ENCODE measurements around the gene ADD1. TPM values are rescaled to one million over a fixed set of nuclear protein-coding genes. Genes with fewer than 3 reads are reported as not detected.
"Not testable (repeated sequence)": the region's sequence is repeated elsewhere in the genome, so short reads cannot be mapped to it uniquely, and the experiment has no call there.

The ADD1 gene
- total RNA-seq, 2 experiments from 2014 or later = 261 to 276 TPM

DNA sequence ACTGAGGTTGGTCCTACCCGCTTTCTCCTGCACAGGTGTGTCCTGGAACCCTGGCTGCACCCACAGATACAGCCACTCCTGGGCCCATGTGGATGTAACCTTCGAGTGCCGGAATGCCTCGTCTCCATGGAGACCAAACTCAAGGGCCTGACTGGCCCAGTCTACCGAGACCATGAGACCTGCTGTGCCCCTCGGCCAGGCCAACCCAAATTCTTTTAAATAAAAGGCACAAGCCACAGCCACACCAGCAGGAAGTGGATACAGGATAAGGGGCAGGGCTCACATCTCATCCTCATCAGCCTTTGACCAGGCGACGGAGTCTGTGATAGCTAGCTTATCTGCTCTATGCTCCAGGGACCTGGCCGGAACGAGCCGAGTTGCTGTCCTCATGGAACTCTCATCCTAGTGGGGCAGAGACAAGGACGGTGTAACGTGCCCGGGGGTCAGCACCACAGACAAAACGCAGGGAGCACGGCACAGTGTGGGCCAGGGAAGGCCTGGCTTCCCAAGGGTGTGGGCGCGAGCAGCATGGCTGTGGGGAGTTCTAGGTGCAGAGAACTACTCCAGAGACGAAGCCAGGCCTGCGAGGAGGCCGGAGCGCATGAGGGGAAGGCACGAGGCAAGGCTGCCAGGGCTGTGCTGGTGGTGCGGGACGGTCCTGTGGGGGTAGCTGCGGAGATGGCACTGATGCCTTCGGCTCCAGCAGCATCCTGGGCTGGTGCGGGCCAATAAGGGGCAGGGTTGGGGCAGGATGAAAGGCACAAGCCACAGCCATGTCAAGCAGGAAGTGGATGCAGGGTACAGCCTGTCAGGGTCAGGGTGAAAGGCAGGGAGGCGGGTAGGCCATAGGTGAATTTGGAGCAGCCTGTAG, 96.9 kb downstream of the ADD1 start:
- Mint-ChIP-seq H3K9me3 (no peaks in the 10 kb centered on the region), H3K36me3 (peaks cover 25% of the 10 kb centered on the region), H3K27ac (peak overlapping the region; percentile 11), H3K27me3 (no peaks in the 10 kb centered on the region), H3K4me1 (peaks cover 33% of the 10 kb centered on the region), H3K4me3 (no peak overlapping the region)
- peak; percentile 22 for DNase-seq
- POLR2A ChIA-PET = no interaction called here
- no peak for ATAC-seq (ENCODE audit: low read depth)

DNA sequence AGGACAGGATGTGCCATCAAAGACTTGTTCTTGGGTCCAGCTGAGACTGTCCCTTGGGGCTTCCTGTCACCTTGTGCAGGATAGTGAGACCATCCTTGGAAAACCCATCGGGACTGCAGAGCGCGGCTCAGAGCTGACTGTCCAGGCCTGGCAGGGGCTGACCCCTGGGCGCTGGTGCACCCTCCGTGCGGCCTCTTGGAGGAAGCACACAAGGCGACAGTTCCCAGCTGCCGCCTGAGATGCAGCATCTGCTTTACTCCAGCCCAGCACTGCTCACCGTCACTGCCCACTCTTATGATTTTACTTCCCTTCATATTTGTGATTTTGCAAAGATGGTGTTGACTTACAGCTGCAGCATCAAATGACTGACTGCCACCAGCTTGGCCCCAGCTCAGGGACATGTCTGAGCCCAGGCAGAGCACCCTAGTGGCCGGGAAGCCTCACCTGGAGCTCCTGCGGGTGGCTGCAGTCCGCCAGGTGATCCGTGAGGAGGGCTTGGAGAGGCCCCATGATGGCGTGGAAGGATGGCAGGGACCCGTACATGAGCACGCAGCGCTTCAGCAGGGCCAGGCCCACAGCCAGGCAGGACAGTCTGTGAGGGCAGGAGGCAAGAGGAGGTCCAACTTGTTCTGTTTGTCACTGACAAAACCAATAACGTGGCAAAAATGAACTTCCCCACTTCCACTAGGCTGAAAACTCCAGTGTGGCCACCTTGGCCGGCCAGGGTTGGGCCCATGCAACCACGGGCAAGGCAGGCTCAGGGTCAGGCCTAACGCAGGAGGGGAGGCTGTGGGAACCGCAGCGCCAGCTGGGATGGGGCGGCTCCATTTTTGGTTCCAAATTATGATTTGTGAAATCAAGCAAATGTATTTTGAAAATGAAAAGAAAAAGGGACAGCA, 97.7 kb downstream of the ADD1 start:
- peak; percentile 27 for DNase-seq
- H3K36me3 Mint-ChIP-seq = peaks cover 29% of the 10 kb centered on the region

GRCh38 chr4:2942037-2942531, 98.4 kb downstream of the ADD1 start:
- no peak for ATAC-seq (ENCODE audit: low read depth)
- DNase-seq = no peak
- POLR2A ChIA-PET = no interaction called here
- peak overlapping the region; percentile 55 for H3K27ac Mint-ChIP-seq
- H3K4me3 Mint-ChIP-seq = no peak overlapping the region
- H3K4me1 Mint-ChIP-seq = peaks cover 18% of the 10 kb centered on the region
- no peaks in the 10 kb centered on the region for H3K27me3 Mint-ChIP-seq
- no peaks in the 10 kb centered on the region for H3K9me3 Mint-ChIP-seq
- H3K36me3 Mint-ChIP-seq = peaks cover 33% of the 10 kb centered on the region

More for the DNA sequence above, 97.7 kb downstream of the ADD1 start:
- H3K9me3 Mint-ChIP-seq = no peaks in the 10 kb centered on the region
- H3K4me3 Mint-ChIP-seq = no peak overlapping the region
- no peaks in the 10 kb centered on the region for H3K27me3 Mint-ChIP-seq
- peaks cover 25% of the 10 kb centered on the region for H3K4me1 Mint-ChIP-seq
- POLR2A ChIA-PET = no interaction called here
- no peak for ATAC-seq (ENCODE audit: low read depth)
- no peak overlapping the region for H3K27ac Mint-ChIP-seq

DNA sequence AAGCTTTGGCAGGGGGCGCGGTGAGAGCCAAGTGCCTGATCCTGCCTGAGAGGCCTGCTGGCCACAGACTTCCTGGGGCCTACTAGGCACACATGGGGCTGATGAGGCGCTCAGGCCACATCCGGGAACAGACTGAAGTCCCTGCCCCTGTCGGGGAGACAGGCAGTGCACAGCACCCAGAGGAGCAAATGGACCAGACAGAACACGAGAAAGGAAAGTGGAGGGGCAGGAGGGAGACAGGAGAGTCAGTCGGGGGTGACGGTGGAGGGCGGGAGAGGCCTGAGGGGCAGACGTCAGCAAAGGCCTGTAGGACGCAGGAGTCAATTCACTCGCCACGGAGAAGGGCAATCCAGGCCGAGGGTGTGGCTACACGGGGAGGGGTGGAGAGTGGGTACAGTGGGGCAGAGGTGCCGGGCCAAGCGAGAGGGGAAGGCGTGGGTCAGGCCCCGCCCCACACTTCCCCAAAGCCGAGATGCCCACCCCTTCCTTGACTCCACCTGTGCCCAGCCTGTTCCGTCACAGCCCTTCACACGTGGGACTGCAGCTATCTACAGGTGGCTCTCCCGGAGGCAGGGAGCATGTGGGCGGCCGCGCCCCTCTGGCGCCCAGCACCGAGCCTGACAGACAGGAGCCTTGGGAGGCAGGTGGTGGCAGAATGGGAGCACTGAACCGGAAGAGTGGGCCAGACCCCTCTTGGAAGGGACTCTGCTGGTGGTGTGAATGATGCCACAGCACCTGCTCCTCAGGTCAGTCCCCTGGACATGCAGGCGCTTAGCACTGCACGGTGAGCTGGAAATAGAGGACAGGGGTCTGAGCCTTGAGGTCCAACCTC, 99.1 kb downstream of the ADD1 start:
- no peak overlapping the region for H3K4me3 Mint-ChIP-seq
- H3K27ac Mint-ChIP-seq = peak overlapping the region; percentile 55
- peak; percentile 30 for DNase-seq
- no peaks in the 10 kb centered on the region for H3K9me3 Mint-ChIP-seq
- peak; percentile 31 for ATAC-seq (ENCODE audit: low read depth)
- no peaks in the 10 kb centered on the region for H3K27me3 Mint-ChIP-seq
- H3K4me1 Mint-ChIP-seq = peaks cover 16% of the 10 kb centered on the region
- POLR2A ChIA-PET = interaction anchor here (0.5 to 3.0 kb wide), 3 partner anchors 7 to 370 kb away, joined by 4 to 12 read pairs (median 6); no protein-coding TSS in a partner anchor
- peaks cover 35% of the 10 kb centered on the region for H3K36me3 Mint-ChIP-seq

GRCh38 chr4:2943364-2944090, 99.9 kb downstream of the ADD1 start:
- H3K27me3 Mint-ChIP-seq = no peaks in the 10 kb centered on the region
- peaks cover 16% of the 10 kb centered on the region for H3K4me1 Mint-ChIP-seq
- peak; percentile 24 for DNase-seq
- H3K9me3 Mint-ChIP-seq = no peaks in the 10 kb centered on the region
- H3K27ac Mint-ChIP-seq = no peak overlapping the region
- POLR2A ChIA-PET = interaction anchor here (0.5 to 3.0 kb wide), 3 partner anchors 8 to 371 kb away, joined by 4 to 12 read pairs (median 6); no protein-coding TSS in a partner anchor
- H3K4me3 Mint-ChIP-seq = no peak overlapping the region
- H3K36me3 Mint-ChIP-seq = peaks cover 34% of the 10 kb centered on the region
- ATAC-seq (ENCODE audit: low read depth) = no peak

GRCh38 chr4:2944091-2944482, 100.4 kb downstream of the ADD1 start:
- no peak overlapping the region for H3K27ac Mint-ChIP-seq
- DNase-seq = peak; percentile 15
- peaks cover 13% of the 10 kb centered on the region for H3K4me1 Mint-ChIP-seq
- no peak for ATAC-seq (ENCODE audit: low read depth)
- no peaks in the 10 kb centered on the region for H3K27me3 Mint-ChIP-seq
- POLR2A ChIA-PET = interaction anchor here (1.2 to 3.0 kb wide), 2 partner anchors 9 to 18 kb away, joined by 6 to 12 read pairs; no protein-coding TSS in a partner anchor
- peaks cover 30% of the 10 kb centered on the region for H3K36me3 Mint-ChIP-seq
- H3K9me3 Mint-ChIP-seq = no peaks in the 10 kb centered on the region
- no peak overlapping the region for H3K4me3 Mint-ChIP-seq

DNA sequence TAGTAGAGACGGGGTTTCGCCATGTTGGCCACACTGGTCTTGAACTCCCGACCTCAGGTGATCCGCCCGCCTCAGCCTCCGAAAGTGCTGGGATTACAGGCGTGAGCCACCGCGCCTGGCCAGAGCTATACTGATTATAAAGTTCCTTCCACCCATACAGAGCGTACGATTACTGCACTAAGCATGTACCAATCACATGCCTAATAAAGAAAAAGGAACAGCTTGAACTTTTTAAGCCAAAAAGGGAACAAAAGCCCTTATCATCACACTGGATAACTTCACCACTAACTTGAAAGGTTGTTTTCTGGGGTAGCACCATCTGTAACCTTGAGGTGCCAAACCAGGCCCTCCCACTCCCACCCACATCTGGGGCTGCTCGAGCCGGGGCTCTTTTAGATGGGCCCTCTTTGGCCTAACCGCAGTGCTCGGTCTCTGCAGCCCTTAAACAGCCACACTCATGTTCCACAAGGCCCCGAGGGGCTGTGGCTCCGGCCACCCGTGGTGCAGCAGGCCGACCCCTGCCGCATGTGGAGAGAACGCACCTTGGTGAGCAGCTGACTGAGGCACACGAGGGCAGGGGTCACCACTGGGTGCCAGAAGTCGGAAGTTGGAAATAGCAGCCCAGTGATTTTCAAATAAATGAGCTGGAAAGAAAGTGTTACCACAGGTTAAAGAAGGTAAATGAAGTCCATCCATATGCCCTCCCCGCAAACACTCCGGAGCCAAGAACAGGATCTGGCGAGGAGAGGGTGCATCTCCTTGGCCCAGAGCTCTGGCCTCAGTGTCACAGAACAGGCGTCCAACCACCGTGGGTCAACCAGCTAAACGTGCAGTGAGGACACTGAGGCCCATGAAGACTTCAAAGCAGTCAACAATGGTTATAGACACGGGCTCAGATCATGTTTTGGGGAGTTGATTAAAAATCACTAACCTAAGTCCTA, 101.2 kb downstream of the ADD1 start:
- no peaks in the 10 kb centered on the region for H3K9me3 Mint-ChIP-seq
- POLR2A ChIA-PET = interaction anchor here (0.7 to 3.0 kb wide), 2 partner anchors 9 to 15 kb away, joined by 3 to 12 read pairs; no protein-coding TSS in a partner anchor
- ATAC-seq (ENCODE audit: low read depth) (no peak), DNase-seq (peak; percentile 22)
- no peak overlapping the region for H3K4me3 Mint-ChIP-seq
- H3K36me3 Mint-ChIP-seq = peaks cover 28% of the 10 kb centered on the region
- peaks cover 11% of the 10 kb centered on the region for H3K4me1 Mint-ChIP-seq
- no peaks in the 10 kb centered on the region for H3K27me3 Mint-ChIP-seq
- no peak overlapping the region for H3K27ac Mint-ChIP-seq

DNA sequence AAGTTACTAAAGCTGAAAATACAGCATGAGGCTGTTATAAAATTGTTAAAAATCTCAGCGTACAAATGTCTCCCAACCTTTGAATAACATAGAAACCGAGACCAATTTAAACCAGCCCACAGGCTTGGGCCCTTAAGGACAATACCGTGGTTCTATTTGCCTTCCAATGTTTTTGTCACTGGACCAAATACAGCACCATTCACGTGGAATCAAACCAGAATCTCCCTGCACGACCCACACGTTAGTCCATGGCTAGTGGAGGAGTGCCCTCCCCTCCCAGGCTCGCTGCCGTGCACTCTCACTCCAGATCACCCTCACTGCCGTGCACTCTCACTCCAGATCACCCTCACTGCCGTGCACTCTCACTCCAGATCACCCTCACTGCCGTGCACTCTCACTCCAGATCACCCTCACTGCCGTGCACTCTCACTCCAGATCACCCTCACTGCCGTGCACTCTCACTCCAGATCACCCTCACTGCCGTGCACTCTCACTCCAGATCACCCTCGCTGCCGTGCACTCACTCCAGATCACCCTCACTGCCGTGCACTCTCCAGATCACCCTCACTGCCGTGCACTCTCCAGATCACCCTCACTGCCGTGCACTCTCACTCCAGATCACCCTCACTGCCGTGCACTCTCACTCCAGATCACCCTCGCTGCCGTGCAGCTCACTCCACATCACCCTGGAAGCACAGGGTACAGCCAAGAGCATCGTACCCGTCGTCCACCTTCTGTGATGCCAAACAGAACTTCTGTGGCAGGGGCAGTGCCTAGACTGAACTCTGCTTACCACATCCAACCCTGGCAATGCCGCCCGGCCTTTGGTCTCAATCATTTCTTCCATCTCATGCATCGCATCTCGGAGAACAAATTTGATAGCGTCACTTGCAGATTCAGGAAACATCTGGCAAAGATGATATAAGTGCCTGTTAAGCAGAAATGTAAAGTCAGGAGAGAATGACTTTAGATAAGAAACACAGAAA, 102.3 kb downstream of the ADD1 start:
- DNase-seq = peak; percentile 10
- ATAC-seq (ENCODE audit: low read depth); H3K27me3 Mint-ChIP-seq; H3K27ac Mint-ChIP-seq; H3K4me3 Mint-ChIP-seq; H3K9me3 Mint-ChIP-seq: not testable (repeated sequence)
- Mint-ChIP-seq H3K36me3 (peaks cover 32% of the 10 kb centered on the region), H3K4me1 (peaks cover 11% of the 10 kb centered on the region)
- POLR2A ChIA-PET = interaction anchor here (0.7 to 3.0 kb wide), 3 partner anchors 10 to 14 kb away, joined by 3 to 12 read pairs (median 3); no protein-coding TSS in a partner anchor

DNA sequence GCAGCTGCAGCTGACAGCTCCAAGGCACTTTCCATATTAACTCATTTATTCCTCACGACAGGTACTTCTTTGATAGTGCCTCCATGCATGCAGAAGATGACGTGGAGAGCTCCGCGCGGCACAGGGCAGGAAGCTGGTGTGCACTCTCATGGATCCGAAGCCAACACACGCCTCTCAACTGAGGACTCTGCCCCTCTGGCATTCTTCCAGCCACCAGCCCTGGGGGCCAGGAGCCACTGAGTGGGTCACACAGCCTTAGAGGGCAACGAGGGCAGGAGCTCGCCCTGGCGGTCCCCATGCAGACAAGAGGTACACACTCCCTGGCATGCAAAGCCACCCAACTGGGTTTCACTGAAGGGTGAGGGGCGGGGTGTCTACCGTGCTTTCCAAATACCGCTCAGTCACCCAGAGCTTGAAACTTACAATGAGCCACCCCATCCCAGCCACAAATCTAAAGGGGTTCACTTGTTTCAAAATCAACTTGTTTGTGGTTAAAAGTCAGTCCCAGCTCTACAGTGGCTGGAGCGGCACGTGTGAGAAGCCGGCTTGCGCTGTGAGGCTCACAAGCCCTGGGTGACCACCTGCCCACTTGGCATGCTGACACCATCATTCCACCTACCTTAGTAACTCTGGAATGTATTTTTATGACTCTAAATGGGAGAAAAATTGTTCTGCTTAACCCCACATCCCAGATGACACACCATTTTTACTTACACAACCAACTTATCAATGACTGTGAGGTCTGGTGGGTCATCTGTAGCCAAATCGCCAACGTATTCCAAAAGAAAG, 103.4 kb downstream of the ADD1 start:
- no peak overlapping the region for H3K27ac Mint-ChIP-seq
- no peak for ATAC-seq (ENCODE audit: low read depth)

DNA sequence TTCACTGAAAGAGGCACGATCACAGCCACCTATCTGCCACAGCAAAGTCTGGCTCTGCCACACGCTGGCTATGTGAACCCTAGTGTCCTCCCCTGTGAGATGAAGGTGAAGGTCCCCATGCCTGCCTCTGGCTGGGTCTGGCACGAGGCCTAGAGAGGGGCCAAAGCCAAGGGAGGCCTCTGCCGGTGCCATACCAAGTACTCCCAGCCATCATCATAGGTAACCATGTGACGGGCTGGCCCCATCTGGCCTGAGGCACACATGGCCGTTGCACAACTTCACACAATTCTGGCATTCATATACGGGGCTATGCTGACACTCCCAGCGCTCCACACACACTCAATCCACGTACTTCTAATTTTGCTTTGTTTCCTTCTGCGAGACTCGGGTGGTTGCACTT, 104.3 kb downstream of the ADD1 start:
- H3K36me3 Mint-ChIP-seq = peaks cover 29% of the 10 kb centered on the region
- no peak for ATAC-seq (ENCODE audit: low read depth)
- POLR2A ChIA-PET = no interaction called here
- DNase-seq = no peak
- no peaks in the 10 kb centered on the region for H3K9me3 Mint-ChIP-seq
- H3K4me3 Mint-ChIP-seq = no peak overlapping the region
- H3K27me3 Mint-ChIP-seq = no peaks in the 10 kb centered on the region
- H3K4me1 Mint-ChIP-seq = peaks cover 4% of the 10 kb centered on the region
- no peak overlapping the region for H3K27ac Mint-ChIP-seq

More for the DNA sequence above, 103.4 kb downstream of the ADD1 start:
- Mint-ChIP-seq H3K4me3 (no peak overlapping the region), H3K27me3 (no peaks in the 10 kb centered on the region), H3K36me3 (peaks cover 34% of the 10 kb centered on the region), H3K4me1 (peaks cover 11% of the 10 kb centered on the region), H3K9me3 (no peaks in the 10 kb centered on the region)
- POLR2A ChIA-PET = interaction anchor here (0.9 kb wide), 1 partner anchor 12 kb away, joined by 3 read pairs; no protein-coding TSS in a partner anchor
- DNase-seq = peak; percentile 10
